Chondrocyte (in vitro differentiated cells): ENCODE data around the gene CDK16. TPM values are rescaled to one million over a fixed set of nuclear protein-coding genes. Genes with fewer than 3 reads are reported as not detected.

Experiments
- DNase-seq: peaks from one replicate; pipeline ENCODE4 v3.0.0; 2021; ENCODE audit warnings: mixed read lengths, low spot score
- H3K27ac Mint-ChIP-seq: one replicate; pipeline ENCODE4 v1.8.0; 2021; ENCODE audit warnings: mild to moderate bottlenecking, moderate library complexity, mixed read lengths; ENCODE audit not compliant: unreplicated experiment
- H3K27me3 Mint-ChIP-seq: 2 replicates; pipeline ENCODE4 v1.8.0; 2021; ENCODE audit warnings: low read depth, mixed read lengths
- H3K36me3 Mint-ChIP-seq: 2 replicates; pipeline ENCODE4 v1.8.0; 2021; ENCODE audit warnings: low read depth, mixed read lengths
- H3K4me1 Mint-ChIP-seq: 2 replicates; pipeline ENCODE4 v1.8.0; 2021; ENCODE audit warnings: low read depth, mild to moderate bottlenecking, mixed read lengths
- H3K4me3 Mint-ChIP-seq: one replicate; pipeline ENCODE4 v1.8.0; 2021; ENCODE audit warnings: mild to moderate bottlenecking, moderate library complexity, mixed read lengths; ENCODE audit not compliant: unreplicated experiment
- H3K9me3 Mint-ChIP-seq: 2 replicates; pipeline ENCODE4 v1.8.0; 2021; ENCODE audit warnings: low read depth, mixed read lengths
- CTCF ChIP-seq: fragments of 200-600 bp; sonication (generic); IDR thresholded peaks from 2 replicates; pipeline ENCODE4 v1.5.0; 2021; ENCODE audit warnings: antibody characterized with exemption, mild to moderate bottlenecking, moderate library complexity
- total RNA-seq: library from RNA; stranded (reverse); gene quantifications from 3 replicates; pipeline ENCODE4 v1.2.1, GENCODE V29; 2021

CDK16 gene
- total RNA-seq, 1 donor from 2014 or later: 172 TPM

- no peak for TF ChIP-seq CTCF
- DNase-seq: peak; percentile 65
- Mint-ChIP-seq H3K4me3 (no peak overlapping the region), H3K4me1 (peaks cover 42% of the 10 kb centered on the region), H3K27me3 (no peaks in the 10 kb centered on the region), H3K9me3 (no peaks in the 10 kb centered on the region), H3K36me3 (peaks cover 62% of the 10 kb centered on the region), H3K27ac (peak overlapping the region; percentile 22)
Observed at GRCh38 chrX:47201345-47201944, 17.0 kb upstream of the CDK16 start.

- H3K4me3 Mint-ChIP-seq: no peak overlapping the region
- no peak overlapping the region for H3K27ac Mint-ChIP-seq
- no peaks in the 10 kb centered on the region for H3K27me3 Mint-ChIP-seq
- no peak for TF ChIP-seq CTCF
- no peak for DNase-seq
- H3K9me3 Mint-ChIP-seq: no peaks in the 10 kb centered on the region
- H3K36me3 Mint-ChIP-seq: peaks cover 67% of the 10 kb centered on the region
- peaks cover 37% of the 10 kb centered on the region for H3K4me1 Mint-ChIP-seq
Observed at GRCh38 chrX:47202316-47202715, 16.2 kb upstream of the CDK16 start.

DNA sequence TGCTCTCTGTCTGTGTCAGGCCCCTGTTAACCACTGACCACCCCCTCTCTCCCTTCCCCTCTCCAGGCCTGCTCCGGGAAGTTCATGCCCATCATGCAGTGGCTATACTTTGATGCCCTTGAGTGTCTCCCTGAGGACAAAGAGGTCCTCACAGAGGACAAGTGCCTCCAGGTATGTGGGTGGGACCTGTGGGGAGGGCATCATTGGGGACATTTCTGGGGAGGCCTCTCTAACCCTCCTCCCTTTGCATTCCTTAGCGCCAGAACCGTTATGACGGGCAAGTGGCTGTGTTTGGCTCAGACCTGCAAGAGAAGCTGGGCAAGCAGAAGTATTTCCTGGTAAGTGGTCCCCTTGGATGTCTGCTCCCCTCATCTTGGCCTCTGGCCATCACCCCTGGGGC, 15.6 kb upstream of the CDK16 start:
- Mint-ChIP-seq H3K27ac (no peak overlapping the region), H3K4me1 (peaks cover 31% of the 10 kb centered on the region), H3K4me3 (no peak overlapping the region), H3K36me3 (peaks cover 65% of the 10 kb centered on the region), H3K9me3 (no peaks in the 10 kb centered on the region), H3K27me3 (no peaks in the 10 kb centered on the region)
- DNase-seq: peak; percentile 49
- TF ChIP-seq CTCF: no peak

DNA sequence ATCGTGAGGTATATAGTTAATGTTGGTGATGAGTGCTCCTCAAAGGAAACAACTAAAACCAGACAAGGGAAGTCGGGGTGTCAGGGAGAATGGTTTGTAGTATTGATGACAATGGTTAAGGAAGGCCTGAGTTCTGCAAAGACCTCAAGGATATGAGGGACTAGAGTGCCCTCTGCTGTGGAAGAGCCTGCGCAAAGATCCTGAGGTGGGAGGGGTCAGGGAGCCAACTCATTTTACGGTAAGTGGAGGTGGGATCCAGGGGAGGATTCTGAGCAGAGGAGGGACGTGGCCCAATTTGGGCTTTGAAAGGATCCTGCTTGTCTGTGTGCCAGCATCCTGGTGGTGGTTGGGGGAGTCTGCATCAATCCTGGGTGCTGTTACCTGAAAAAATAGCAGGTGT, 13.5 kb upstream of the CDK16 start:
- peak overlapping the region; percentile 14 for H3K27ac Mint-ChIP-seq
- no peaks in the 10 kb centered on the region for H3K9me3 Mint-ChIP-seq
- no peaks in the 10 kb centered on the region for H3K27me3 Mint-ChIP-seq
- no peak overlapping the region for H3K4me3 Mint-ChIP-seq
- TF ChIP-seq CTCF: no peak
- H3K4me1 Mint-ChIP-seq: peaks cover 20% of the 10 kb centered on the region
- DNase-seq: peak; percentile 48
- peaks cover 63% of the 10 kb centered on the region for H3K36me3 Mint-ChIP-seq

DNA sequence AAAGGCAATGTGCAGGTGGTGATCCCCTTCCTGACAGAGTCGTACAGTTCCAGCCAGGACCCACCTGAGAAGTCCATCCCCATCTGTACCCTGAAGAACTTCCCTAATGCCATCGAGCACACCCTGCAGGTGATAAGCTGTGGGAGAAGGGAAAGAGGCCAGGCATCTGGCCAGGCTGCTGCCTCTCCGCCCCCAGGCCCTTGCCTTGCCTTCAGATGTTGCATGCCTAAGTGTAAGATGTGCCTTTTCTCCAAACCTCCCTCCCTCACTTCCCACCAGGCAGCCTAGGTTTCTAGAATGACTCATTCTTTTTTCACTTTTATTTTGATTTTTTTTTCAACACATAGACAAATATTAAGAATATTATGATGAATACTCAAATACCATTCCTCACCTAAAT, 12.2 kb upstream of the CDK16 start:
- Mint-ChIP-seq H3K4me1 (peaks cover 15% of the 10 kb centered on the region), H3K4me3 (no peak overlapping the region), H3K36me3 (peaks cover 65% of the 10 kb centered on the region), H3K27ac (peak overlapping the region; percentile 65), H3K9me3 (no peaks in the 10 kb centered on the region), H3K27me3 (no peaks in the 10 kb centered on the region)
- TF ChIP-seq CTCF: no peak
- DNase-seq: no peak
